ENCODE data around the gene BCL11B. TPM values are rescaled to one million over a fixed set of nuclear protein-coding genes. Genes with fewer than 3 reads are reported as not detected.

Gene BCL11B
- total RNA-seq, 2 experiments from 2014 or later = not detected

- H3K27ac ChIP-seq (ENCODE audit: low read depth, low read length, poor library complexity, severe bottlenecking) = no peak overlapping the region
- no peak overlapping the region for H3K4me2 ChIP-seq (ENCODE audit: low read length)
- H2AFZ ChIP-seq (ENCODE audit: low read length) = no peak overlapping the region
- H3K79me2 ChIP-seq (ENCODE audit: insufficient read depth, low read depth, low read length) = no peaks in the 10 kb centered on the region
- H3K9me2 ChIP-seq (ENCODE audit: insufficient read depth, low read length) = no peaks in the 10 kb centered on the region
- DNase-seq (ENCODE audit: low spot score) = no peak
- no TSS peak for BruUV-seq (replicated peaks)
- H3K4me1 ChIP-seq (ENCODE audit: insufficient read depth, low read length, poor library complexity, severe bottlenecking) = no peaks in the 10 kb centered on the region
- intact Hi-C loops (cut with micrococcal nuclease; ENCODE audit: unreplicated experiment) = no loop called here
- CTCF ChIA-PET (ENCODE audit: unreplicated experiment) = no interaction called here
- no peak overlapping the region for H3K4me3 ChIP-seq (ENCODE audit: low read depth, low read length, poor library complexity, severe bottlenecking)
- no peaks in the 10 kb centered on the region for H4K20me1 ChIP-seq (ENCODE audit: insufficient read depth, low read length)
- H3K36me3 ChIP-seq (ENCODE audit: insufficient read depth, low read length) = no peaks in the 10 kb centered on the region
- no peaks in the 10 kb centered on the region for H3K9me3 ChIP-seq (ENCODE audit: low read length)
- no peak for TF ChIP-seq CTCF (conservative IDR thresholded peaks at IDR 0.05; ENCODE audit: low read length)
- no peak for TF ChIP-seq EZH2phosphoT487 (IDR thresholded peaks at IDR 0.05; ENCODE audit: borderline replicate concordance, low read depth, low read length)
- POLR2A ChIA-PET = no interaction called here
Observed at GRCh38 chr14:99134516-99135046, 137.4 kb downstream of the BCL11B start.

- intact Hi-C loops (cut with micrococcal nuclease; ENCODE audit: unreplicated experiment) = no loop called here
- H3K4me3 ChIP-seq (ENCODE audit: low read depth, low read length, poor library complexity, severe bottlenecking) = no peak overlapping the region
- no peak for TF ChIP-seq CTCF (conservative IDR thresholded peaks at IDR 0.05; ENCODE audit: low read length)
- TF ChIP-seq EZH2phosphoT487 (IDR thresholded peaks at IDR 0.05; ENCODE audit: borderline replicate concordance, low read depth, low read length) = no peak
- CTCF ChIA-PET (ENCODE audit: unreplicated experiment) = no interaction called here
- H3K4me2 ChIP-seq (ENCODE audit: low read length) = no peak overlapping the region
- POLR2A ChIA-PET = no interaction called here
- H3K9me3 ChIP-seq (ENCODE audit: low read length) = no peaks in the 10 kb centered on the region
- H2AFZ ChIP-seq (ENCODE audit: low read length) = no peak overlapping the region
- H3K9me2 ChIP-seq (ENCODE audit: insufficient read depth, low read length) = no peaks in the 10 kb centered on the region
- no peaks in the 10 kb centered on the region for H3K36me3 ChIP-seq (ENCODE audit: insufficient read depth, low read length)
- DNase-seq (ENCODE audit: low spot score) = no peak
- no peaks in the 10 kb centered on the region for H3K79me2 ChIP-seq (ENCODE audit: insufficient read depth, low read depth, low read length)
- no peaks in the 10 kb centered on the region for H3K4me1 ChIP-seq (ENCODE audit: insufficient read depth, low read length, poor library complexity, severe bottlenecking)
- H4K20me1 ChIP-seq (ENCODE audit: insufficient read depth, low read length) = no peaks in the 10 kb centered on the region
- BruUV-seq (replicated peaks) = no TSS peak
- H3K27ac ChIP-seq (ENCODE audit: low read depth, low read length, poor library complexity, severe bottlenecking) = no peak overlapping the region
Observed at GRCh38 chr14:99133636-99134515, 138.1 kb downstream of the BCL11B start.

Measured in OCI-LY7 (cell line).